IPS-20b (cell line): ENCODE results near the gene SIX5.
A peak's percentile ranks its signal among the peaks of the same experiment; 100 is the strongest.
"Not testable (repeated sequence)": the region's sequence is repeated elsewhere in the genome, so short reads cannot be mapped to it uniquely, and the experiment has no call there.

Experiments used
- H3K27ac ChIP-seq: one replicate; pipeline ENCODE4 v1.5.1; 2013; ENCODE audit warnings: low read length
- H3K27me3 ChIP-seq: 2 replicates; pipeline ENCODE4 v1.6.1; 2013; ENCODE audit warnings: mild to moderate bottlenecking, low read length, inconsistent platforms; ENCODE audit not compliant: insufficient read depth
- H3K36me3 ChIP-seq: 2 replicates; pipeline ENCODE4 v1.6.1; 2013; ENCODE audit warnings: low read depth, mild to moderate bottlenecking, inconsistent platforms, low read length, moderate library complexity; ENCODE audit not compliant: insufficient read depth
- H3K4me1 ChIP-seq: 2 replicates; pipeline ENCODE4 v1.6.1; 2013; ENCODE audit warnings: mild to moderate bottlenecking, control low read depth, inconsistent platforms, low read length, moderate library complexity; ENCODE audit not compliant: insufficient read depth
- H3K4me3 ChIP-seq: 2 replicates; pipeline ENCODE4 v1.5.1; 2013; ENCODE audit warnings: mild to moderate bottlenecking, low read length, inconsistent platforms
- H3K9ac ChIP-seq: 2 replicates; pipeline ENCODE4 v1.6.1; 2013; ENCODE audit warnings: low read depth, mild to moderate bottlenecking, inconsistent platforms, low read length, moderate library complexity
- H3K9me3 ChIP-seq: 2 replicates; pipeline ENCODE4 v1.6.1; 2013; ENCODE audit warnings: mild to moderate bottlenecking, low read depth, low read length, inconsistent platforms; ENCODE audit not compliant: insufficient read depth

Gene SIX5

DNA sequence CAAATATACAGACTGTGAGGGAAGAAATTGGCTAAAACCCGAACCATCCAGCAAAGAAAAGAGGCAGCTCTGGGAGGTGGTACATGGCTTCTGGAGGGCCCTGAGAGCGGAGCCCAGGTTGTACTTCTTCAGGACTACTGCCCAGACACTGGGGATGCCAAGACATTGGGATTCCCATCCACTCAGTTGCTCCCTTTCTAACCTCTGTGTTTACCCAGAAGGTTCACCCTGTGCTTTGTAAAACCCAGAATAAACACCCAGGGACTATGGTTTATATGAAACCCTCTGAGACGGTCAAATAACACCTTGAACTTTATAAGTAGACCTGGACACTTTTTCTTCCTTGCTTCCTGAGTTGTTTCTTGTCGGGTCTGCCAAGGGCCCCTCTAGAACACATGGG, 26.1 kb downstream of the SIX5 start:
- Histone ChIP-seq H3K27ac (no peak overlapping the region), H3K9me3 (no peaks in the 10 kb centered on the region), H3K4me3 (no peak overlapping the region), H3K36me3 (no peaks in the 10 kb centered on the region), H3K4me1 (no peaks in the 10 kb centered on the region), H3K27me3 (no peaks in the 10 kb centered on the region), H3K9ac (no peak overlapping the region)

GRCh38 chr19:45739498-45740439, 29.3 kb downstream of the SIX5 start:
- Histone ChIP-seq H3K9me3 (no peaks in the 10 kb centered on the region), H3K27me3 (no peaks in the 10 kb centered on the region), H3K4me1 (no peaks in the 10 kb centered on the region), H3K9ac (no peak overlapping the region), H3K4me3 (no peak overlapping the region), H3K36me3 (no peaks in the 10 kb centered on the region), H3K27ac (no peak overlapping the region)

GRCh38 chr19:45733160-45733810, 35.8 kb downstream of the SIX5 start, which contains the start of gene MEIOSIN:
MEIOSIN (plus strand) TSS chr19:45733439; CDS start chr19:45735377, 1,938 bp downstream.
- H3K9me3 ChIP-seq, result no peaks in the 10 kb centered on the region
- H3K27me3 ChIP-seq, result no peaks in the 10 kb centered on the region
- H3K4me3 ChIP-seq, result no peak within 1 kb of the TSS
- no peaks in the 10 kb centered on the region for H3K36me3 ChIP-seq
- H3K9ac ChIP-seq, result no peak within 1 kb of the TSS
- H3K27ac ChIP-seq, result no peak within 1 kb of the TSS
- H3K4me1 ChIP-seq, result peaks cover 6% of the 10 kb centered on the region

DNA sequence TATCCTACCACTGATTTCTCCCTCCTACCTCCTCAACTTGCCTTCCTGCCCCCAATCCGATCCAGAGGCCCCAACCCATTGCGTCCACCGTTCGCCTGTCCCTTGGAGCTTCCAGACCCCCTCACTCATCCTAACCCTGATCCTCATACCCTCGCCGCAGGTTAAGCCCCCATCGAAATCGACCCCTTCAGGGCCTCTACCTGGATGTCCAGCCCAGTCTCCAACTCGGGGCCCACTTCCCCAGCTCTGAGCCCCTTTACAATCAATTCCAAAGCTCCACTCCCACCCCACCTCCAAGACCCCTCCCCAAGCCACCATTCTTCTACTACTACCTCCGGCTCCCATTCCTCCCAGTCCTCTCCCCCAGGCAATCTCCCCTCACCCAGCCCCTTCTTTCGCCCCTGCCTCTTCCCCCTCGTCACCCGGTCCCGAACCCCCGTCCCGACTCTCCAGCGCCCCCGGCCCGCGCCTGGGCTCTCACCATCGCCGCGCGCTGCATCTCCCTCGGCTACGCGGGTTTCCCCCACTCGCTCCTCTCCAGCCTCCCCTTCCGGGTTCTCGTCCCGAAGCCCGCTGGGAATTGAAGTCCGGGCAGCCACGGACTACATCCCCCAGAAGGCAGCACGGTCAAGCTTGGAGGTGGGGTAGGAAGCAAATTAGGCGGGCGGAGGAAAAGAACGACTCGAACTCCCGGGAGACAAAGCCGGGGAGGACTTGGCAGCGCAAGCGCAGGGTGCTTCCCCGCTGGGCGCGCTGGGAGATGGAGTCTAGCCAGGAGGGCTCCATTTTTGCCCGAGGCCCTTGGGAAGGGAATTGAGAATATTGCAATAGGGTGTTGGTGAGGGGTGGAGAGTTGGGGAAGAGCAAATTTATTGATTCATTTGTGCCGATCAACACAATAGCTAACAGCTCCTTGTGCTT, 38.4 kb downstream of the SIX5 start, which contains the start of gene FBXO46:
TSS of gene FBXO46 (minus strand) at position 529 of the 921 bp plus-strand sequence. CDS start 17,401 bp downstream, outside the sequence.
- Histone ChIP-seq H3K36me3 (no peaks in the 10 kb centered on the region), H3K27me3 (no peaks in the 10 kb centered on the region), H3K4me1 (peaks cover 6% of the 10 kb centered on the region), H3K9me3 (no peaks in the 10 kb centered on the region), H3K27ac (peak within 1 kb of the TSS; percentile 16), H3K9ac (peak within 1 kb of the TSS; percentile 87), H3K4me3 (peak within 1 kb of the TSS; percentile 94)

DNA sequence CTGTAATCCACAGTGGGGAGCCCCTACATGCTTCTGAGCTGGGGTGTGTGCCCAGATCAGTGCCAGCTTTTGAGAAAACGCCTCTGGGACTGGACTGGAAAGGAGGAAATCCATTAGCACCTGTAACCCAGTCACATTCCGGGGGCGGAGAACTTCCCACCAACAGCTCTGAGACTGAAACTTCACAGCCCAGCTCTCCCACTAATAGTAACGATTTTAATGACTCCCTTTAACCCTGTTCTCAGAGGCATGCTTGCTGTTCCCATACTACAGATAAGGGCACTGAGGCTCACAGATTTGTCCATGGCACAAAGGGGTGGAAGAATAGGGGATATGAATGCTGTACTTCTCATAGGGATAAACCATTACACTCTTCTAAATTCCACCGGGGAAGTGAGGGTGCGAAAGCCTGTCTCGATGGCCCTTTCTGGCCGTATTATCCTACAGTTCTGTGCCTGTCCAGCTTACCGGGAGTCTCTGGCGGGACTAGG, 39.2 kb downstream of the SIX5 start:
- H3K27me3 ChIP-seq, result no peaks in the 10 kb centered on the region
- H3K9ac ChIP-seq, result peak overlapping the region; percentile 87
- no peak overlapping the region for H3K27ac ChIP-seq
- no peaks in the 10 kb centered on the region for H3K36me3 ChIP-seq
- peaks cover 6% of the 10 kb centered on the region for H3K4me1 ChIP-seq
- H3K4me3 ChIP-seq, result peak overlapping the region; percentile 94
- H3K9me3 ChIP-seq, result no peaks in the 10 kb centered on the region

DNA sequence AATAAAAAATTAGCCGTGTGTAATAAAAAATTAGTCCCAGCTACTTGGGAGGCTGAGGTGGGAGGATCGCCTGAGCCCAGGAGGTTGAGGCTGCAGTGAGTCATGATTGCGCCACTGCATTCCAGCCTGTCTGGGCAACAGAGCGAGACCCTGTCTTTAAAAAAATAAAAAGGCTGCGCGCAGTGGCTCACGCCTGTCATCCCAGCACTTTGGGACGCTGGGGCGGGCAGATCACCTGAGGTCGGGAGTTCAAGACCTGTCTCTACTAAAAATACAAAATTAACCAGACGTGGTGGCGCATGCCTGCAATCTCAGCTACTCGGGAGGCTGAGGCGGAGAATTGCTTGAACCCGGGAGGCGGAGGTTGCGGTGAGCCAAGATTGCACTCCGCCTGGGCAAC, 40.4 kb downstream of the SIX5 start:
- H3K27ac ChIP-seq, result not testable (repeated sequence)

DNA sequence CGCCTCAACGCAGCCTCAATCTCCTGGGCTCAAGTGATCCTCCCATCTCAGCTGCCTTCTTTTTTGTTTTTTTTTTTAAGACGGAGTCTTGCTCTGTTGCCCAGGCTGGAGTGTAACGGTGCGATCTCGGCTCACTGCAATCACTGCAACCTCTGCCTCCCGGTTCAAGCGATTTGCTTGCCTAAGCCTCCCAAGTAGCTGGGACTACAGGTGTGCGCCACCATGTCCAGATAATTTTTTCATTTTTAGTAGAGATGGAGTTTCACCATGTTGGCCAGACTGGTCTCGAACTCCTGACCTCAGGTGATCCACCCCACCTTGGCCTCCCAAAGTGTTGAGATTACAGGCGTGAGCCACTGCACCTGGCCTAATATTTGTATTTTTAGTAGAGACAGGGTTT, 49.0 kb downstream of the SIX5 start:
- H3K4me3 ChIP-seq, H3K9me3 ChIP-seq, H3K27ac ChIP-seq, H3K27me3 ChIP-seq, H3K9ac ChIP-seq: not testable (repeated sequence)
- Histone ChIP-seq H3K36me3 (peaks cover 26% of the 10 kb centered on the region), H3K4me1 (peaks cover 15% of the 10 kb centered on the region)

More for the DNA sequence above, 40.4 kb downstream of the SIX5 start:
- not testable (repeated sequence) for H3K4me1 ChIP-seq, H3K9me3 ChIP-seq, H3K9ac ChIP-seq, H3K36me3 ChIP-seq, H3K27me3 ChIP-seq, H3K4me3 ChIP-seq

DNA sequence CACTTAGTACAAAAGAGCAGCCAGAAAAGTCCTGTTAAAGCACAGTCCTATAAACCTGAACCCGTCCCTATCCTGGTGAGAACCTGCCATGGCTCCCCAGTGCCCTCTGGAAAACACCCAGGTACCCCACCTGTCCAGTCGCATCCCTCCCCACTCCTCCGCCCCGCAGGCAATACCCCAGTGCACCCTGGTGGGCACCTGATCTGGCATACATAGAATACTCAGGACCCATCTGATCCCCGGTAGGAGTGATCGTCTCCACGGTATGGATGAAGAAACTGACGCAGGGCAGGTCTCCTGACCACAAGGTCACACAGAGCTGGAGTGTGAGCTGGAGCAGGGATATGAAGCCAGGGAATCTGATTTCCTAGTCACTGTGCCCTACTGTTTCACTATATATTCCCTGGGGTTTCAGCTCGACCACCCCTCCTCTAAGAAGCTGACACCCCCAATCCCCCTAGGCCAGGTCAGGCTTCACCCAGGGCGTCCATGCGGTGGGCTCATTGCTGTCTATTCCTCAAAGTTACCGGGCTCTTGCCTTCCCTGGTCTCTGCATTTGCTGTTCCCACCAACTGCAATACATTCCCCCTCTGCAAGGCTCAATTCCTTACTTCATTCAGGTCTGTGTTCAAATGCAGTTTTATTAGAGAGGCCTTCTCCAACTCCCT, 50.9 kb downstream of the SIX5 start:
- peak overlapping the region; percentile 90 for H3K27ac ChIP-seq
- peak overlapping the region; percentile 74 for H3K4me3 ChIP-seq
- H3K27me3 ChIP-seq, result no peaks in the 10 kb centered on the region
- H3K9ac ChIP-seq, result peak overlapping the region; percentile 91; the same call in 1 of the 2 replicates
- peaks cover 15% of the 10 kb centered on the region for H3K4me1 ChIP-seq
- peaks cover 18% of the 10 kb centered on the region for H3K36me3 ChIP-seq
- no peaks in the 10 kb centered on the region for H3K9me3 ChIP-seq

DNA sequence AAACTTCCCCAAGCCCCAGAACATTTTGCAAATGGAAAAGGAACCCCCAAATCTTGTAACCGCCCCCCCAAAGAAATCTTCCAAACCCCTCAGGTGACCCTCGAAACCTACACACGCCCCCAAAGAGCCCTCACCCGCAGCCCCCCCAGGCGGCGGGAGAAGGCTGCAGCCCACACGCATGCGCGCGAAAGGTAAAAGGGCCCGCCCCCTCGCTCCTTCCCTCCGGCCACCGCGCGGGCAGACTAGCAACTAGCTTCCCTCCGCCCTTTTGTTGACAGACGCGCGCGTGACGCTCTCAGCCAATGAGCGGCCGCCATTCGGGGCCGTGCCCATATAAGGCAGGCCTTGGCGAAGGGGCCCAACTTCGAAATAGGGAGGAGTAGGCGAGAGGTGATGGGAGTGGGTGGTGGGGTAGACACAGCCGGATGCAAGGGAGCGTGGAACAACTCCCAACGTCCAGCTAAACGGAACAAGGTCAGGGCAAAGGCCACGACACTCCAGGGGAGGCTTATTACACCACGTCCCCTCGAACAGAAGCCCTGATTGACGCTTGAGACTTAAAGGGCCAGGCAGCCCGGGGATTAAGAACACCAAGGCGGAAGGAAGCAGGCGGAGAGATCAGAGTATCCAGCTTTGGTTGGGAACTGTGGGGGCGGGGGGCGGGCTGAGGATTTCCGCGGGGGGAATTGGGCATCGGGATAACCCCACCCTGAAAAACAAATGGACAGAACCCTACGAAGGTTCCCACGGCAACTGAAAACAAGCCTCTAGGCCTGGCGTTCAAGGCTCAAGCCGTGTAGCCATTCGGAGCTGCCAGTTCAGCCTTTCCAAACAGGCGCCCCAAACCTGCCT, 51.7 kb downstream of the SIX5 start:
- H3K9me3 ChIP-seq, result no peaks in the 10 kb centered on the region
- H3K36me3 ChIP-seq, result peaks cover 17% of the 10 kb centered on the region
- no peaks in the 10 kb centered on the region for H3K27me3 ChIP-seq
- peak overlapping the region; percentile 85 for H3K4me3 ChIP-seq
- H3K9ac ChIP-seq, result peak overlapping the region; percentile 94
- H3K27ac ChIP-seq, result peak overlapping the region; percentile 90
- H3K4me1 ChIP-seq, result peaks cover 15% of the 10 kb centered on the region
